NK-92 treated with Interleukin-12 subunit alpha and Interleukin-12 subunit beta, amount 100 ng/mL, for 24 hours (cell line): ENCODE measurements around the gene CYTH4.

ENCODE experiments used
- DNase-seq: peaks from one replicate; lab custom pipeline; 2025; lab: John Stamatoyannopoulos, UW

The CYTH4 gene

GRCh38 chr22:37309211-37310074 is 27.1 kb downstream of the CYTH4 start:
- DNase-seq = peak; percentile 47

DNA sequence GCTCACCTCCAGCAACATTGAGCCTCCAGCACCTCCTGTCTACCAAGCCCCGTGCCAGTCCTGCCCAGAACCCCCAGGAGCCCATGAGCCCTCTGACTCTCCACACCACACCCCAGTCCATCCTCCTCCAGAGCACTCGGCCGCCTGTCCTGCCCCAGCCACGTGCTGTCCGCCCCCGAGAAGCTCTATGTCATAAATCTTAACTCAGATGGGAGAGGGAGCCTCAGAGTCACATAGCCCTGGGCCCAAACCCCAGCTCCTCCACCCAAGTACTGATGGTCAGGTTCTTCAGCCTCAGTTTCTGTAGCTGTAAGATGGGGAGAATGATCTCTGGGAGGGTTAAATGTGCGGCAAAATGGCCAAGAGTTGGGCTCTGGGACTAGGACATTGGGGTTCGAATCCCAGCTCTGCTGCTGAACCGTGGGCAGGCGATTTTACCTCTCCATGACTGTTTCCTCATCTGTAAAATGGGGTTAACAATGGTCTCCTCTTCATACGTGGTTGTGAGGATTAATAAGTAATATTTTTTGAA is 27.8 kb downstream of the CYTH4 start:
- no peak for DNase-seq

GRCh38 chr22:37310815-37311595 is 28.7 kb downstream of the CYTH4 start:
- DNase-seq = no peak

- DNase-seq = no peak
Observed at GRCh38 chr22:37311761-37312312, 29.5 kb downstream of the CYTH4 start.

DNA sequence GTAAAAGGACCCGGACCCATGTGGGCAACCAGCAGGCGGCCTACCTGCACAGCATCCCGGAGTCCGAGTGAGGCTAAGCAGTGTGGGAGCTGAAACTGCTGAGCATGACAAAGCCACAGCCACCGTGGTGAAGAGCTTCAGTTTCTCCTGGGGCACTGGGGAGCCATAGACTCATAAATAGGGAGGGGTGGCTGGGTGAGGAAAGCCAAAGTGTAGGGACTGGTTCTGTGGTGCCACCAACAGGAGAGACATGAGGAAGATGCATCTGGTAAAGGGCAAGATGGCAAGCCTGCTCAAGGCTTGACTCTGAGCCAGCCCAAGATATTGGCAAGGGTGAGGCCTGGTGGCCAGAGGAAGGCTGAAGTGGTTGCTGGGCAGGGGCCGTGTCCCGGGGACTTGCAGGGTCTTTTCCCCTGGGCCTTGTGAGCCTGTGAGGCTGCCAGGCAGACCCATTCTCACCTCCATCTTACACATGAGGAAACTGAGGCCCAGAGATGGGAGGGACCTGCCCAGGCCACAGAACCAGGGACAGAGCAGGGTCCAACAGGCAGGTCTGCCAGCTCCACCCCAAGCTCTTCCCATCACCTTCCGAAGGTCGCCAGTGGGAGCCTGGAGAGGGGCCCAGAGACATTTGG is 30.4 kb downstream of the CYTH4 start:
- DNase-seq = no peak

DNA sequence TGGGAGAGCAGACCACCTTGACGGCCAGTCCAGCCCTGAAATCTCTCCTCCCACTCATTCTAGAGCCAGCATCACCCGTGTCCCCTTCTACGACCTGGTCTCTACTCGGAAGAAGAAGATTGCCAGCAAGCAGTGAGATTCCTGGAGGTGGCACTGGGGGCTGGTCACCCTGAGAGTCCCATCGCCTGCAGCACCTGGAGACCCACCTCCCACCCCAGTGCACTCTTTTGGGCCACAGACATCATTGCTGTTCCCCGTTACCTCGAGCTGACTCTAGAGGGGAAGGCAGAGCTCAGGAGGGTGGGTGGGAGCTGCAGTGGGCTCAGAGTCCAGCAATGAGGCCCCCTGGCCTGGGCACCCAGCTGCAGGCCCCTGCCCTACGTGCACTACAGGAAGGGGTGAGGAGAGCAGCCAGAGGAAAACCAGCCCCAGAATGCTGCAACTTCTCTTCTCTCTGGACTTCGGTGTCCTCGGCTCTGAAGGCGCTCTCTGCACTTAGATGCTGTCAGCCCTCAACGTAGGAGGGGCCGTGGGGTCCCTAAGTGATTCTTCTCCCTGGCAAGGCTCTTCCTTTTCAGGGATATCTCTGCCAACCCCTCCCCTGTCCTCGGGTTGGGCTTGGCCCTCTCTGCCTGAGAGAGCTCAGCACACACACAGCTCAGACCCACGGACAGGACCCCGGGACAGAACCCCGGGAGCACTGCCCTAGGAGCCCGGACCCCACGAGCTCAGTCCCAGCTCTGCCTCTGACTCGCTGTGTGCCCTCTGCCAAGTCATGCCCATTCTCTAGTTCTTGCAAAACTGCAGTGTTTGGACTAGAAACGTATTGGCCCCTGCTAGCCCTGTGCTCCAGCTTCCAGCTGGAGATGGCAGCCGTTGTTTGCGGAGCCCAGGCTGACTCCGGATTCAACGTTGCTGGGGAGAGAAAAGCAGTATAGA is 31.3 kb downstream of the CYTH4 start:
- DNase-seq = no peak

DNA sequence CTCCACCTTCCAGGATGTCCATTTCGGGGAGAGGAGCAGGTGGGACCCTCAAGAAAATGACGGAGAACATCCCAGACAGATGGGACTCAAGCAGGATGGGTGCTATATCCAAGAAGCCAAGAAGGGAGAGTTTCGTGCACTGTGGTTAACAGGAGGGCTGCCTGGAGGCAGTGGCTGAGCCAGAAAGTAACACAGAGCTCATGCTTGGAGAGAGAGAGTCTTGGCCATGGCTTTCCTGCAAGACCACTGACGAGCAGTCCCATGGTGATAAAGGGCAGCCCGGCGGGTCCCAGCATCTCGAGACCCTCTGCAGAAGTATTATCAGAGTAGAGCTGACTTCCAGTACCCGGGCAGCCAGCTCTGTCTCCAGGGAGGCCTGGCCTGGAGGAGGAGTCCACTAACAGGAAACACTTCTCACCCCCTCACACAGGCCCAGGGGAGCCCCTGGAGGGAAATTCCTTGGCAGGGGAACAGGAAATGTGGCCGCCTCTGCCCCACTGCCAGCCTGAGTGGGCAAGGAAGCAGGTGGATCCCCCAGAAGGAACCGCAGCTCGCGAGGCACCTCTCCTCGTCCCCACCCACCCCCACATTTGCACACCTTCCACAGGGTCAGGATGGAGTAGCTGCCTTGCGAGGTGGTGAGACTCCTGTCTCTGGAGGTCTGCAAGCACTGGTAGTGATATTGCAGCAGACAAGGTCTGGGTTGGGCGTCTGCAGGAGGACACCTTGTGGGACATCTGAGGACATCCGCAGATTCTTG is 32.2 kb downstream of the CYTH4 start:
- no peak for DNase-seq

DNA sequence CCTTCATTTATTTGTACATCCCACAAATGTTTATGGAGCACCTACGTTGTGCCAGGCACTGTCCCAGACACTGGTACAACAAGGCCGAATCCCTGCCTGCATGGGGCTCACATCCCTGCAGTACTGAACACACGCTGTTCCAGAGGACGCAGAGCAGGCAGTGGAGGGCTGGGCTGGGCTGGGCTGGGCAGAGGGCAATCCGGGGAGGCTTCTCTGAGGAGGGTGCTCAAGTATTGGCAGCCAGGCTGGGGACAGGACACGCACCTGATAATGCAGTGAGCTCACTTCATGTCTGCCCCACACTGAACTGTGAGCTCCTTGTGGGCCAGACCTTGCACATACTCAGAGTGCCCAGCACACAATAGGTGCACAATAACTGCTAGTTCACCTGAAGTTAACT is 34.1 kb downstream of the CYTH4 start:
- no peak for DNase-seq

DNA sequence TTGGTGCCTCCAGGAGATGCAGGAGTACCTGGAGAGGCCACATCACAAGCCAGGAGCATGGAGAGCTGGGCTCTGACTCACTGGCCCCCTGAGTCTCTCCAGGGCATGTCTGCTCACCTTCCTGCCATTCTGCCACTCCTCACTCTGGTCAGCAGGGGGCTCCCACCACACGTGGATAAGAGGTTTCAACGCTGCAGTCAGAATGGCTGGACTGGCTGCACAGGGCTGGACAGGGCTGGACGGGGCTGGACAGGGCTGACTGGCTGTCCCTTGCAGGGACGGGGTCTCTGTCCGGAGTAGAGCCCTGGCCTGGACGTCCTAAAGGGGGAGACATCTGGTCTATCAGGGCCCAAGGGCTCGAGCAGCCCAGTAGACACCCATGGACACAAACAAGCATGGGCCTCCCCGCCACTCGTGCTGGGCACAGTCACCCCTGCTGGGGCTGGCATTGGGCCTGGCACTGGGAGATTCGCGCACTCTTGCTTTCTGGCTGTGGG is 34.6 kb downstream of the CYTH4 start:
- DNase-seq = peak; percentile 53

DNA sequence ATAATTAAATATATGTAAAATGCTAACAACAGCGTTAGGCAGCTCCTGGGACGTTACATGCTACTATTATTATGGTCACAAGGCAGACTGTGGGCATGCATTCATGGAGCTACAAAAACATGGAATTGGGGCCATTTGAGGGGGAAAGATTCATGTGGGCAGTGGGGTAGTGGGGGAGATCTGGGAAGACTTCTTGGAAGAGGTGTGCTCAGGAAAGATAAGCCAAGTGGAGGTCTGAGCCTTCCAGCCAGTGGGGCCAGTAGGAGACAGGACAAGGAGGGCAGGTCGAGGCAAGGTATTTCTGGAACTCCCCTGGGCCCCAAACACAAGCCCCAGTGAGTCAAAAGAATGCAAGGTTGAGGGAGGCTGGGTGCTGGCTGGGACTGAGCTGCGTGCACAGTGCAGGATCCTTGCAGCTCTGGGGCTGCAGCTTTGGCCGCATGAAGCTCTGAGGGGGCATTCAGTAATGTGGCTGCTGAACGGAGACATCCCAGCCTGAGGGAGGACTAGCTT is 35.4 kb downstream of the CYTH4 start:
- no peak for DNase-seq

- DNase-seq = no peak
Observed at GRCh38 chr22:37318364-37319109, 36.2 kb downstream of the CYTH4 start.

DNA sequence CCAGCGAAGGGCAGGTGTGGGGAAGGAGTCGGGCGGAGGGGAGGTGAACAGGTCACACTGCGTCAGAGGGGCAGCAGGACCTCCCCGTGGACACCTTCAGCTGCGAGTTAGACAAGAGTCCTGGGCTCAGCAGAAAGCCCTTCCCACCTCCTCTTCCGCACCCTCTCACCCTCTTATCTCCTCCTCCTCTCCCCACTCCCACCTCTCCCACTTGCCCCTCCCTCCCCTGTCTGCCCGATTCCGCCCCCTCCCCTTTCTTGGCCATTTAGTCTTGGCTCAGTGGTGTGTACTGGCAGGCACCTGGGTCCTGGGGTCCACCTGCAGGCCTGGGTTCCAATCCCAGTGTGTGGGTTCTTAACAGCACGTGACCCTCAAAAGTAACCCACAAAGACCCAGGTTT is 37.2 kb downstream of the CYTH4 start:
- no peak for DNase-seq

- DNase-seq = no peak
Observed at GRCh38 chr22:37320726-37321677, 38.7 kb downstream of the CYTH4 start.

- DNase-seq = no peak
Observed at GRCh38 chr22:37324340-37325038, 42.2 kb downstream of the CYTH4 start.

DNA sequence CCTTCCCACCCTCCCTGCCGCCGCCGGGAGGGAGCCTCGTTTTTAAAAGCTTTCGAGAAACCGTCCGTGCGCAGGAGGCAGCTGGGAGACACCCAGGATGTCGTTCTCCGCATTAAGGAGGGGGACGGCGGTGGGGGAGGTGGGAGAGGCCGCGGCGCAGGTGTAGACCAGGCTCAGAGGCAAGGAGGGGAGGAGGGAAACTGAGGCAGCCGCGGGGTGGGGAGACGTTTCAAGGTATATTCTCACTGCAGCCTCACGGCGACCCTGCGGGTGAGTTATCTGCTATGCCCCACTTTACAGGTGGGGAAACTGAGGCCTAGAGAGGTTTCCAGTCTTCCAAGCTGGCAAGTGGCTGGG is 42.7 kb downstream of the CYTH4 start:
- DNase-seq = no peak

GRCh38 chr22:37326726-37327125 is 44.4 kb downstream of the CYTH4 start:
- no peak for DNase-seq

GRCh38 chr22:37328017-37328416 is 45.7 kb downstream of the CYTH4 start:
- no peak for DNase-seq
